Measurements from ENCODE around the gene GSTCD.
"Not testable (repeated sequence)": the region's sequence is repeated elsewhere in the genome, so short reads cannot be mapped to it uniquely, and the experiment has no call there.

GSTCD gene

DNA sequence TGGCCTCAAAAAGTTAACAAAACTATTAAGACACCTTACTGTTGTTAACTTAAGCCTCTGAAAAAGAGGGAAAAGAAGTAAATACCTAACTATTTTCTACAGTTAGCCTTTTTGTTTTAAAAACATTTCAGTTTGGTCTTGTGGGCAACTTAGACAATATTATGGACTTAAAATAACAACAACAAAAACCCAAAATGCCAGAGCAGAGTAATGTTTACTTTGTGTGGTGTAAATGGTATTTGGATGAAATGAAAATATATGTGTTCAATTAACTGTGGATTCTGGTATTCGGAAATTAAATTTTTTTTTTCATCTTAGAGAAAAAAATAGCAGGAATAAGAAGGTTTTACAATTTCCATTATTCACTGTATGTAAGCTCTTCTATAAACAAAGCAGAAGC, 107.1 kb downstream of the GSTCD start:
- DNase-seq = no peak

DNA sequence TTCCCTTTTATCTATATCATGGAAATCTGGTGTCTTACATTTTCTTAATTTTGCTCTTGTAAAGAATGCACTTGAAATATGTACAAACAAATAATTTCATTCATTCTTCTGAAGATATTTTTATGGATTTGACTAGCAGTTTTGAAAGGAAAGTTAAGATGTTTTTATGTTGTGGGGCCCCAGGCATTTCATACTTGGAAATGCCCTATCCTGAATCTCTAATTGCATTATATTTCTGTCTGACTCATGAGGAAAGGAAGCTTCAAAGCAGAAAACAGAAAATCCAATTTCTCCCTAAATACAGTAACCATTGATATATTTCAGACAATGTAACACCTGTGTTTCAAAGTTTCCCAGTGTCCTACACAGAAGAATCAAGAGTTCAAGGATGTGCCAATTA, 113.5 kb downstream of the GSTCD start:
- DNase-seq = no peak

GRCh38 chr4:105828074-105828473, 119.5 kb downstream of the GSTCD start:
- no peak for DNase-seq

- DNase-seq = no peak
These were observed 122.6 kb downstream of the GSTCD start for GRCh38 chr4:105831189-105831588.

DNA sequence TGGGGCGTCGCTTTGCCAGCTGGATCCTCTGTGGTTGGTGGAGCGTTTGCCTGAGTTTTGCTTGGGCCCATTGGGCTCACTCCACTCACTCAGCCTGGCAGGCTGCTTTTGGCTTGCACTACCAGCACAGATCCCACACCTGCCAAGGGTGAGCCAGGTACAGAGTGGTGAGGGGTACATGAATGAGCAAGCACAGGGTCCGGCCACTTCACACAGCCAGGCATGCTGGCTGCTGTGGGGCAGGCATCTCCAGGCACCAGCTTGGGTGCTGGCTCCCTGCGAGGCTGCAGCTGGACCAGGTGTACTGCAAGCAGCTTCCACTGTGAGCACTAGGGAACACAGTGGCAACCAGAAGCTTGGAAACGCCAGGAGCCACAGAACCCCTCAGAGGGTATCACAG, 126.6 kb downstream of the GSTCD start:
- DNase-seq = no peak

GRCh38 chr4:105836537-105836936, 128.0 kb downstream of the GSTCD start:
- DNase-seq = no peak

- DNase-seq = no peak
These were observed 128.5 kb downstream of the GSTCD start for GRCh38 chr4:105837037-105837436.

GRCh38 chr4:105838082-105838481, 129.5 kb downstream of the GSTCD start:
- no peak for DNase-seq

DNA sequence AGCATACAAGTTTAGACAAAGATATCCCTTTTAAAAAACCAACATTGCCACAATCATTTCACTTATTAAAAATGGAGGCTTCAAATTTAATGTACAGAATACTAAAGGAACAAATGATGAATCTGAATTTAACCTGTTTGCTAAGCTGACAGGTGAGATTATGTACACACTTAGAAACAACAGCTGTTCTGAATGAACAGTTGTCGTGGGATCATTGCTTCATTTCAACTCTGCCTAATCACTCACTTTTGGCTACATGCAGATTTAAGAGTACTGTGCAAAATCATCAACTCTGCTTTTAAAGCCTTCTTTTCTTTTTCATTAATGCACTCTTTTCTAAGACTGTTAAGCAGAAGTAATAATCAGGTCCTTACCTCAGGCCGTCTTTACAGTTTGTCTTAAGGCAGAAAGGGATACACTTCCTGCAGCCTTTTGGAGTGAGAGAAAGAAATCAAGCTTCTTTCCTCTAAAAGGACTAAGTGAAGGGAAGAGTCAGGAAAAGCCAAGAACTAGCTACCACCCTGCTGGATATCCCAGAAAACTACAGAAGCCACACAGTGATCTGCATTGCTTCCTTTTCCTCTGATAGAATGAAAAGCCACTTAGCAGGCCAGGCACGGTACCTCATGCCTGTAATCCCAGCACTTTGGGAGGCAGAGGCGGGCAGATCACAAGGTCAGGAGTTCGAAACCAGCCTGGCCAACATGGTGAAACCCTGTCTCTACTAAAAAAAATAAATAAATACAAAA, 132.0 kb downstream of the GSTCD start:
- no peak for DNase-seq

DNA sequence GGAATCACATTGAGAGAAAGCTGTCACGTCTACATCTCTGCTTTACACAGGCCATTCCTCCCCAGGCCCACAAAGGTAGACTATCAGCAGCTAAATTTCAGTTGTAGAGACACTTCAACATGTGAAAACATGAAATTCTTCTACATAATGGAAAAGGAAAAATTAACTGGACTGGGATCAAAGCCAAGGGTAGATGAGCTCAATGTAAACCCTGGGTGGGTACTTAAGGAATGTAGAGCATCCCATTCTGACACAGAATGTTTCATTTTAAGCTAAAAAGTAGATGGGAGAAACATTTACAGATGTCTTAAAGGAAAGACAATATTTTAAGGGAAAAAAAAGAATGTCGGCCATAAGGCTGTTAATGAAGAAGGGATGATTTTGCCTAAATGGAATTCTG, 135.4 kb downstream of the GSTCD start:
- no peak for DNase-seq

DNA sequence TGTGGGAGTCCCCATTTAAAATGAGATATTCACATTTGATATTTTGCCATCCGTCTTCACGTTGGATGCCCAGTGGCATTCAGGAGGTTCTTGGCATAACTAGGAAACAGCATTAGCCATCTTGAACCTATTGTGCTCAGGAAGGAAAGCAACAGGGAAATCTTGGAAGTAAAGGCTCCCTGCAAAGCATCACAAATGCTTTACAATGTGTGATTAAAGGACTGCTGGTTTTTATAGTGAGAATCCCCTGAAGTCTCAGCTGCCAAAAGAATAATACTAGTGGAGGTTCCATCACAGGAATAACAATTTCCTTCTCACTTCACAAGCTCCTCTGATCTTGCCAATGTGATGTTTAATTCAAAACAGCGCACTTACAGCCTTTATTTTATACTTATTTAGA, 137.0 kb downstream of the GSTCD start:
- no peak for DNase-seq

GRCh38 chr4:105848359-105848758, 139.8 kb downstream of the GSTCD start:
- not testable (repeated sequence) for DNase-seq

DNA sequence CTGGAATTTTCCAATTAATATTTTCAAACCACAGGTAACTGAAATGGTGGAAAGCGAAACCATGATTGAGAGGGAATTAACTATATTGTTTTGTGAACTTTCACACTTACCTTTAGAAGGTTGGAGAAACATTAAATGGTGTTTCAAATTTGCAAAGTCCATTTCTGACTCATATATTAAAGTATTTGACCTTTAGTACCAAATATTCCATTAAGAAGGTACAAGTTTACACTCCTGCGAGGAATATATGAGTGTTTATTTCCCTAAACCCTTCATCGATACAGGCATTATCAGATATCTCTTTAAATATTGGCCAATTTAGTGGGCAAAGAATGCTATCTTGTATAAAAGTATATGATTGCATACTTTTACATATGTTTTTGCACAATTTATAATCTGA, 142.6 kb downstream of the GSTCD start:
- DNase-seq = no peak

DNA sequence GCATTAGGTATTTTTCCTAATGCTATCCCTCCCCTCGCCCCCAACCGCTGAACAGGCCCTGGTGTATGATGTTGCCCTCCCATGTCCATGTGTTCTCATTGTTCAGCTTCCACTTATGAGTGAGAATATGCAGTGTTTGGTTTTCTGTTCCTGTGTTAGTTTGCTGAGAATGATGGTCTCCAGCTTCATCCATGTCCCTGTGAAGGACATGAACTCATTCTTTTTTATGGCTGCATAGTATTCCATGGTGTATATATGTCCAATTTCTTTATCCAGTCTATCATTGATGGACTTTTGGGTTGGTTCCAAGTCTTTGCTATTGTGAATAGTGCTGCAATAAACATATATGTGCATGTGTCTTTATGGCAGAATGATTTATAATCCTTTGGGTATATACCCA, 143.6 kb downstream of the GSTCD start:
- not testable (repeated sequence) for DNase-seq

DNA sequence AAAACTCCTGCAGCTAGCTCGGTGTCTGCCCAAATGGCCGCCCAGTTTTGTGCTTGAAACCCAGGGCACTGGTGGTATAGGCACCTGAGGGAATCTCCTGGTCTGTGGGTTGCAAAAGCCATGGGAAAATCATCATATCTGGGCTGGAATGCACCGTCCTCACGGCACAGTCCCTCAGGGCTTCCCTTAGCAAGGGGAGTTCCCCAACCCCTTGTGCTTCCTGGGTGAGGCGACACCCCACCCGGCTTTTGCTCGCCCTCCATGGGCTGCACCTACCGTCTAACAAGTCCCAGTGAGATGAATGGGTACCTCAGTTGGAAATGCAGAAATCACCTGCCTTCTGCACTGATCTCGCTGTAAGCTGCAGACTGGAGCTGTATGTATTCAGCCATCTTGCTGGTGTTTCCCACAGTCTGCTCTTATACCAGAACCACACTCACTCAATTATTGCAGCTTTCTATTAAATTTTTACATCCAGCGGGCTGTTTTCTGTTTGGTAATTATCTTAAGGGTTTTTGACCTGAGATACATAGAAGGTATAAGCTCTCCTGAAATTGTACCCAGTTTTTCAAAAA, 150.0 kb downstream of the GSTCD start:
- no peak for DNase-seq

DNA sequence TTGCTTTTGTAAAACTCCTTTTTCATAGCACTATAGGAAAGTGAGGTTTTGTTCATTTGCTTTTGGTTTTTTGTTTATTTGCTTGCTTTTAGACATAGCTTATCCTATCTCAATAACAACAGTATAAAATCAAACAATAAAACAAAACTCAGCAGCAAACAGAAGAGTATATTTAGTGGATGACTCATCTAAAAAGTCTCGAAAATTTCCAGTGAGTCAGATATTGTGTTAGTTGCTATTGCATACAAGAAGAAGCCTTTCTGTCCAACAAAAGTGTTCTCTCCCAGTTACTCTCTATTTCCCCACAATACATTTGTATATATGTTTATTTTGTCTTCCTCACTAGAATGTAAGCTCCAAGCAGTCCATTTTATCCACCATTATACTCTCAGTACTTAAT, 150.6 kb downstream of the GSTCD start:
- DNase-seq = no peak

- DNase-seq = no peak
These were observed 162.4 kb downstream of the GSTCD start for GRCh38 chr4:105870963-105871362.

DNA sequence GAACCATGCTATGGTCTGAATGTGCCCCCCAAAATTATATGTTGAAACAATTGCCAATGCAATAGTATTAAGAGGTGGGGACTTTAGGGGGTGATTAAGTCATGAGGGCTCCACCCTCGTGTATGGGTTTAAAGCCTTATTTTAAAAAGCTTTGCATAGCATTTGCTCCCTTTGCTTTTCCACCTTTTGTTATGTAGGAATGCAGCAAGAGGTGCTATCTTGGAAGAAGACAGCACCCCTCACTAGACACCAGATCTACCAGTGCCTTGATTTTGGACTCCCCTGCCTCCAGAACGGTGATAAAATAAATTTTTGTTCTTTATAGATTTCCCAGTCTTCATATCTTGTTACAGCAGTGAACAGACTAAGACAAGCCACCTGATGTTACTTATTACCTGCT, 163.4 kb downstream of the GSTCD start:
- no peak for DNase-seq

DNA sequence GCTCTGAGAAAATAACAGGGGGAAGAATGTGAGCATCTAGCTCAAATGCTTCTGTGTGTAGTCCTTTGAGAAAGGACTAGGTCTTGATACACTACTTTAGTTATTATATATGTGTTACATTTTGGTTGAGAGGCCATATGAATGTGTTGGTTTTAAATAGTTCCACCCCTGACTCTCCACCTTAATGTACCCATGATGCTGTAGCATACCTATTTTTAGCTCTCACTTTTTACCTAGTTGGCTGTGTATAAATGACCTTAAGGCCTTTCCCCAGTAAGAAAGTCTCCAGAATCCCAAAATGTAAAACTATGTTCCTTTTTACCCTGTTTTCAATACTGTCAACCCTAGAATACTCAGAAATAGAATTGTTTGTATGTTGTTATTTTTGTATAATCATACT, 166.6 kb downstream of the GSTCD start:
- no peak for DNase-seq

GRCh38 chr4:105878668-105879067, 170.1 kb downstream of the GSTCD start:
- DNase-seq = no peak

- no peak for DNase-seq
These were observed 178.9 kb downstream of the GSTCD start for GRCh38 chr4:105887508-105887907.

DNA sequence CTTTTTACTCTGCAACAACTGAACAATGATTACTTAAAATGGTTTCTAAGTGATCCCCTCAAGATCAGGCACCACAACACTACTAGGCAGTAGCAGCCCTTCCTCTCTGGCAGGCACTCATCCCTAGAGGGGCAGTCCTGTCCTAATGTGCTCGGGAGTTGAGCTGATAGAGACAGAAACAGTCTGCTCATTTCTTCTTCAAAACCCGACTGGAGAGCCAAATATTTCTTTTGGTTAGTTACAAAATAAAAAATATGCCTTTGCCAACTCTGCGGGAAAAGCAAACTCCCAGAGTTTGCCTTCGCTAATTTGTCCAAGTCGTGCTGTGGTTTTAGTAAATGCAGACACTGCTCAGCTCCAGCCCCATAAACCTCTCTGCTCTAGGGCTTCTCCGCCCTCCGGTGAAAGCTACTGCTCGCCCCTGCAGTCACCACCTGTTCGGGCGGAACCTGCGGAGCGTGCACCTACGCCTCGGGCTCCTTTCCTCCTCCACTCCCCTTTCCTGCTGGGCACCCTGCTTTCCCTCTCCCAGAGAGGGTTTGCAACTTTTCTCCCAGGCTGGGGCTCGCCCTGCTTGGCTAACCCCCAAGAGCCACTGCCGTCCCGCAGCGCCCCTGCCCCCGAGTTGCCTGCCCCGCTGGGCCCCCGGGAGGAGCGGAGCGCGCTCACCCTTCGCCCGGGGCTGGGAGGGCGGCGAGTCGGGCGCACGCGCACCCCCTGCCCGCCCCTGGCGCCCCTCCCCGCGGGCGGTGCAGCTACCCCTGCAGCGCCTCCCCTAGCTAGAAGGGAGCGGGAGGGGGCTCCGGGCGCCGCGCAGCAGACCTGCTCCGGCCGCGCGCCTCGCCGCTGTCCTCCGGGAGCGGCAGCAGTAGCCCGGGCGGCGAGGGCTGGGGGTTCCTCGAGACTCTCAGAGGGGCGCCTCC, 186.3 kb downstream of the GSTCD start, which contains the start of gene NPNT:
NPNT (plus strand) TSS at position 812 of the 923 bp plus-strand sequence. CDS start 182 bp downstream, outside the sequence.
- no peak for DNase-seq

- DNase-seq = no peak
These were observed 187.2 kb downstream of the GSTCD start for GRCh38 chr4:105895583-105896460.
